WERI-Rb-1 (cell line): ENCODE measurements around the gene PLET1.

Experiments
- DNase-seq: peaks from one replicate; pipeline ENCODE4 v3.0.0-alpha.2; 2020
- H3K27ac ChIP-seq: fragments of 250-450 bp; sonication (Bioruptor Pico); 2 replicates; pipeline ENCODE4 v1.5.1; 2020; ENCODE audit warnings: mild to moderate bottlenecking, moderate library complexity
- H3K27me3 ChIP-seq: fragments of 250-450 bp; sonication (Bioruptor Pico); 2 replicates; pipeline ENCODE4 v1.5.1; 2021; ENCODE audit warnings: mild to moderate bottlenecking, low read depth, moderate library complexity; ENCODE audit not compliant: insufficient read depth, severe bottlenecking
- H3K36me3 ChIP-seq: fragments of 250-450 bp; sonication (Bioruptor Pico); 2 replicates; pipeline ENCODE4 v1.5.1; 2020; ENCODE audit warnings: mild to moderate bottlenecking, moderate library complexity
- H3K4me3 ChIP-seq: 2 replicates; pipeline ENCODE4 v1.5.1; 2011; ENCODE audit warnings: low read depth, mild to moderate bottlenecking, control low read depth, low read length
- H3K9me3 ChIP-seq: fragments of 250-450 bp; sonication (Bioruptor Pico); 2 replicates; pipeline ENCODE4 v1.5.1; 2021; ENCODE audit warnings: mild to moderate bottlenecking, moderate library complexity; ENCODE audit not compliant: severe bottlenecking
- TF ChIP-seq, protein P1 (sequence below): IDR thresholded peaks from 2 replicates; pipeline ENCODE4 v1.5.1; 2011; ENCODE audit warnings: low read depth, mild to moderate bottlenecking, control low read depth, inconsistent platforms, low read length

Gene PLET1

DNA sequence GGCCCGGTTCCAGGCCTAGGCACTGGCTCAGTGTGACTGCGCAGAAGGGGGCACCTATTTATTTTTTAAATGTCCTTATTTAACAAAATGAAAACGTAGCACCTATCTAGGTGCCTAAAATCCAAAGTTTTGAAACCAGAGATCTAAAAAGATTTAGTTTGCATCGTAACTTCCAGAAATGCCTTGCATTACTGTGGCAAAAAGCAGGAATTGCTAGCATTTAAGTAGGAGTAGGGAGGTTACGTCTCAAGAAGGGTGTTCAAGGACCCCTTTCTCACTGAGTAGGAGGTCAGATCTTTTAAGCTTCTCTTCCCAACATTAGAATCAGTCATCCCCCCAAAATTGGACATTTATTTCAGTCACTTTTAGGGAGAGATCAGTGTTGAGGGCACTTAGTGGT lies 7.7 kb upstream of the PLET1 start:
- H3K27ac ChIP-seq = no peak overlapping the region
- no peak overlapping the region for H3K4me3 ChIP-seq
- DNase-seq = no peak
- TF ChIP-seq, protein P1, sequence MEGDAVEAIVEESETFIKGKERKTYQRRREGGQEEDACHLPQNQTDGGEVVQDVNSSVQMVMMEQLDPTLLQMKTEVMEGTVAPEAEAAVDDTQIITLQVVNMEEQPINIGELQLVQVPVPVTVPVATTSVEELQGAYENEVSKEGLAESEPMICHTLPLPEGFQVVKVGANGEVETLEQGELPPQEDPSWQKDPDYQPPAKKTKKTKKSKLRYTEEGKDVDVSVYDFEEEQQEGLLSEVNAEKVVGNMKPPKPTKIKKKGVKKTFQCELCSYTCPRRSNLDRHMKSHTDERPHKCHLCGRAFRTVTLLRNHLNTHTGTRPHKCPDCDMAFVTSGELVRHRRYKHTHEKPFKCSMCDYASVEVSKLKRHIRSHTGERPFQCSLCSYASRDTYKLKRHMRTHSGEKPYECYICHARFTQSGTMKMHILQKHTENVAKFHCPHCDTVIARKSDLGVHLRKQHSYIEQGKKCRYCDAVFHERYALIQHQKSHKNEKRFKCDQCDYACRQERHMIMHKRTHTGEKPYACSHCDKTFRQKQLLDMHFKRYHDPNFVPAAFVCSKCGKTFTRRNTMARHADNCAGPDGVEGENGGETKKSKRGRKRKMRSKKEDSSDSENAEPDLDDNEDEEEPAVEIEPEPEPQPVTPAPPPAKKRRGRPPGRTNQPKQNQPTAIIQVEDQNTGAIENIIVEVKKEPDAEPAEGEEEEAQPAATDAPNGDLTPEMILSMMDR = no peak
- H3K27me3 ChIP-seq = no peaks in the 10 kb centered on the region
- no peaks in the 10 kb centered on the region for H3K9me3 ChIP-seq
- H3K36me3 ChIP-seq = no peaks in the 10 kb centered on the region

DNA sequence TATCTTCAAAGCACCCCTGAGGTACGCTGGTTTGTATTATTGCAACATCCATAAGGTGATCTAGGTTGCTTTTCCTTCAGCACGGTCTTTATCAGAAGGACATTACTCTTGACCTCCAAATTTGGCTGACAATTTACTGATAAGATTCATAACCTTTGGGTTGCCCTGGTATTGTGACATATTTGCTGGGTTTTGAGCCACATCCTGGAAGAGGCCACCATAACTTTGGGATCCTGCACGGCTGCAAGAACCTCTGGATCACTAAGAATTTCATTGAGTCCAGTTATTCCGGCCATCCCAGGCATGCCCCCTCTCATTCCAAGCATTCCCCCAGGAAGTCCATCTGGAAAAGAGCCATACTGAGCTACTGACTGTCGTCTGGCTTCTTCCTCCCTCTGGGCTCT lies 6.5 kb upstream of the PLET1 start:
- Histone ChIP-seq H3K27ac (no peak overlapping the region), H3K27me3 (no peaks in the 10 kb centered on the region), H3K9me3 (no peaks in the 10 kb centered on the region), H3K4me3 (no peak overlapping the region), H3K36me3 (no peaks in the 10 kb centered on the region)
- DNase-seq = no peak
- TF ChIP-seq, protein P1 = no peak

DNA sequence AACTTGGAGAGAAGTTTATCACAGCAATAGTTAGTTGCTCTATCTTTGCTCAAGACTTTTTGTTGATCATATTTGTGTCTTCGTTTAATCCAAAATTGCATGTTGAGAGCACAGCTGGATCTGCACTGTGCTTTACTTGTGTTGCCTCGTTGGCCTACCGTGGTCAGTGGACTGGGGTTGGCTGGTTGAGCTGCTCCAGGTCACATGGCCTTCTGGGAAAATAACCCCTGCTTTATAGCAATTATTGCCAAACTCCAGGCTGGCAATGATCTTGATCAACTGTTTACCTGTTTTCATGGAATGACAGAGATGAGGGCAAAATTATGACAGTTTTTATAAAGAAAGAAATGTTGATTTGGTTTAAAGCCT lies 5.7 kb upstream of the PLET1 start:
- H3K27me3 ChIP-seq = no peaks in the 10 kb centered on the region
- H3K4me3 ChIP-seq = no peak overlapping the region
- no peaks in the 10 kb centered on the region for H3K9me3 ChIP-seq
- H3K27ac ChIP-seq = no peak overlapping the region
- DNase-seq = no peak
- no peaks in the 10 kb centered on the region for H3K36me3 ChIP-seq
- TF ChIP-seq, protein P1 = no peak

DNA sequence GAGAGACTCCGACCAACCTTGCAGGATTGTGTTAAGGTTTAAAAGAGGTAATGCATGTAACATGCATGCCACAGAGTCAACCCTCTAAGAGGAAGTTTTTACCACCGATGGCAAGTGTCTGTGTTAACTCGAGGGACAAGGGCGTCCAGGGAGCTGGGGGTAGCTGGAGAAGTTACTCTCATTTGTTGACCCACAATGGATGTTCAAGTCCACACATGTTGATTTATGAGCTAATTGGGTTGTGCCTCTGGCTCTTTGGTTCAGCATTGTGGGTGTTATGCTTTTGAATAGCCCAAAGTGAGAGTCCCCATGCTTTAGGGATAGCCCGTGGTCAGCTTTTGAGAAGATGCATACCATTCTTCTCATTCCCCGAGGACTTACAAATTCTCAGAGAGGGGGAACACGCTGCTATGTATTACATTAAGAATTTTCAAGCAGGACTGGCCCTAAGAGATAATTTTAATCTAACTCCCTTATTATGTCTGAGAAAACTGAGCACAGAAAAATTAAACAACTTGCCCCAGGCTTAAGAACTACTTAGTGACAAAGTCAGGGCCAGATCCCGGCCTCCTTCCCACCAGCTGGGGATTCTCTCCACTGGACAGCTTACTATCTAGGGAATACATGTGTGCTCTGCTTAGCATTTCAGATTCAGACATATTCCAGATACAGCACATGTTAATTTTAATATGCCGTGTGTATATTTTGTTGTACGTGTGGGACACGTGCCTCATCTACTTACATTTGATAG lies 5.2 kb upstream of the PLET1 start:
- no peak overlapping the region for H3K4me3 ChIP-seq
- H3K27ac ChIP-seq = no peak overlapping the region
- TF ChIP-seq, protein P1 = no peak

DNA sequence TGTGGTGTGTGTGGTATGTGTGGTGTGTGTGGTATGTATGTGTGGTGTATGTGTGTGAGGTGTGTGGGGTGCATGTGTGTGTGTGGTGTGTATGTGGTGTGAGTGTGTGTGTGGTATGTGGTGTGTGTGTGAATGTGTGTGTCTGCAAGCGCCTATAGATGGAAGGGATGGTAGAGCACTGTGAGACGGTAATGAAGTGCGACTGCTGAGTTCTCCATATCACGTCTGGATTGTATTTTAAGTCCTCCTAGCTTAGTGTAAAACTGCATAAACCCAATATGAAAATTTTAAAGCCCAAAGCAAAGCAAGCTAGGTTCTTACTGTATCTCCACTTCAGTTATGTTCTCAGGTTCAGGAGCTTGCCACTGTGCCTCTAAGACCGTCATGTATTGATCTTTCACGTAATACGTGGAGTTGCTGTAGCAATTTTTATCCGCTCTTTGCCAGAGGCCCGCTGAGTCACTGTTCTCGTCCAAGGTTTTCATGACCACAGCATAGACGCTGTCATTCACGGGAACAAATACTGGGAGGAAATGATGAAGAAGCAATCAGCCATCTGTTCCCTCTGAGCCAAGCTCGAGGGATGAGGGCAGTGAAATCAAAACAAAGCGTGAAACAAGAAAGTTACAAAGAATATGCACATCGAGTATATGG lies 5.5 kb downstream of the PLET1 start:
- Histone ChIP-seq H3K27ac (peak overlapping the region; percentile 16), H3K36me3 (no peaks in the 10 kb centered on the region), H3K9me3 (no peaks in the 10 kb centered on the region), H3K27me3 (no peaks in the 10 kb centered on the region), H3K4me3 (no peak overlapping the region)
- DNase-seq = peak; percentile 32
- TF ChIP-seq, protein P1 = no peak

More for the DNA sequence above, 5.2 kb upstream of the PLET1 start:
- no peaks in the 10 kb centered on the region for H3K36me3 ChIP-seq
- no peak for DNase-seq
- no peaks in the 10 kb centered on the region for H3K27me3 ChIP-seq
- no peaks in the 10 kb centered on the region for H3K9me3 ChIP-seq
